SK-N-SH (cell line): ENCODE measurements around the gene TEX264. TPM values are rescaled to one million over a fixed set of nuclear protein-coding genes. Genes with fewer than 3 reads are reported as not detected.

Source experiments
- CTCF ChIA-PET: fragments of 300-600, 350-600 bp; formaldehyde crosslinking; extraction: SDS; loops from one replicate; lab custom pipeline; 2021; lab: Yijun Ruan, JAX
- POLR2A ChIA-PET: fragments of 350-600 bp; sonication (Branson Sonifier 250); formaldehyde crosslinking; extraction: SDS; loops from one replicate; lab custom pipeline; 2020; ENCODE audit warnings: antibody characterized with exemption, inconsistent platforms; lab: Yijun Ruan, JAX
- DNase-seq: peaks from one replicate; pipeline ENCODE4 v3.0.0; 2012
- H2AFZ ChIP-seq: fragments of 200-600 bp; sonication (generic); 2 replicates; pipeline ENCODE4 v1.8.1; 2016; ENCODE audit warnings: antibody characterized with exemption, mild to moderate bottlenecking, low read depth
- H3F3A ChIP-seq: fragments of 200-600 bp; sonication (generic); replicated peaks from 2 replicates; pipeline ENCODE3; 2016; ENCODE audit warnings: antibody characterized with exemption, mild to moderate bottlenecking; ENCODE audit not compliant: insufficient read depth
- H3K27ac ChIP-seq, 2 experiments: fragments of 200-500 bp in 1 of 2; fragments of 200-600 bp in 1 of 2; sonication (Bioruptor generic) in 1 of 2; sonication (generic), shearing (Covaris generic) in 1 of 2; 2 replicates each; pipeline versions ENCODE4 v1.5.1 to v1.6.1; 2014 to 2016; ENCODE audit warnings: low read depth in 2 of 2, inconsistent platforms in 1 of 2, low read length in 1 of 2, mild to moderate bottlenecking in 1 of 2, mixed read lengths in 1 of 2
- H3K27me3 ChIP-seq: fragments of 200-600 bp; sonication (generic), shearing (Covaris generic); 2 replicates; pipeline ENCODE4 v1.6.1; 2016; ENCODE audit warnings: mixed run types; ENCODE audit not compliant: insufficient read depth
- H3K36me3 ChIP-seq, 2 experiments: fragments of 200-500 bp in 1 of 2; fragments of 200-600 bp in 1 of 2; sonication (Bioruptor generic) in 1 of 2; sonication (generic) in 1 of 2; replicated peaks in 1 of 2; 2 replicates each; pipeline versions ENCODE3 to v1.5.1; 2014 to 2016; ENCODE audit warnings: low read length in 1 of 2, mild to moderate bottlenecking in 1 of 2; ENCODE audit not compliant: insufficient read depth in 2 of 2, control insufficient read depth in 1 of 2
- H3K4me1 ChIP-seq, 2 experiments: fragments of 200-500 bp in 1 of 2; fragments of 200-600 bp in 1 of 2; sonication (Bioruptor generic) in 1 of 2; sonication (generic), shearing (Covaris generic) in 1 of 2; 2 replicates each; pipeline versions ENCODE4 v1.5.1 to v1.6.1; 2014 to 2016; ENCODE audit warnings: low read depth in 1 of 2, low read length in 1 of 2, mixed run types in 1 of 2; ENCODE audit not compliant: insufficient read depth in 2 of 2, control insufficient read depth in 1 of 2
- H3K4me2 ChIP-seq: fragments of 200-600 bp; sonication (generic), shearing (Covaris generic); 2 replicates; pipeline ENCODE4 v1.6.1; 2017; ENCODE audit warnings: mixed run types
- H3K4me3 ChIP-seq, 2 experiments: fragments of 200-500 bp in 1 of 2; fragments of 200-600 bp in 1 of 2; sonication (Bioruptor generic) in 1 of 2; sonication (generic), shearing (Covaris generic) in 1 of 2; 2 replicates each; pipeline versions ENCODE4 v1.5.1 to v1.8.1; 2014 to 2016; ENCODE audit warnings: low read depth in 2 of 2, inconsistent platforms in 1 of 2, low read length in 1 of 2, mild to moderate bottlenecking in 1 of 2, mixed read lengths in 1 of 2, moderate library complexity in 1 of 2
- H3K79me2 ChIP-seq: fragments of 200-600 bp; sonication (generic); 2 replicates; pipeline ENCODE4 v1.8.1; 2017; ENCODE audit warnings: mild to moderate bottlenecking; ENCODE audit not compliant: insufficient read depth
- H3K9ac ChIP-seq: fragments of 200-600 bp; sonication (generic); 2 replicates; pipeline ENCODE4 v1.6.1; 2017; ENCODE audit warnings: mixed run types
- H3K9me2 ChIP-seq: fragments of 200-600 bp; sonication (generic); 2 replicates; pipeline ENCODE4 v1.6.1; 2017; ENCODE audit warnings: mixed run types
- H3K9me3 ChIP-seq: fragments of 200-600 bp; sonication (generic); 2 replicates; pipeline ENCODE4 v1.6.1; 2017; ENCODE audit warnings: mixed run types, mild to moderate bottlenecking, moderate library complexity
- H4K20me1 ChIP-seq: fragments of 200-600 bp; sonication (generic); 2 replicates; pipeline ENCODE4 v1.6.1; 2017; ENCODE audit warnings: mild to moderate bottlenecking, mixed run types; ENCODE audit not compliant: insufficient read depth
- CTCF ChIP-seq: fragments of 200-600 bp; sonication (generic); IDR thresholded peaks from 2 replicates; pipeline ENCODE4 v1.6.1; 2017; ENCODE audit warnings: antibody characterized with exemption, mild to moderate bottlenecking, moderate library complexity
- FOXM1 ChIP-seq: IDR thresholded peaks from 2 replicates; pipeline ENCODE4 v1.4.0; 2012; ENCODE audit warnings: low read depth, mild to moderate bottlenecking
- GATA2 ChIP-seq: sonication (generic); formaldehyde crosslinking; IDR thresholded peaks from 2 replicates; pipeline ENCODE4 v1.5.0; 2020; ENCODE audit warnings: mild to moderate bottlenecking, missing genetic modification reagents
- IRF3 ChIP-seq: fragments of 150-350 bp; IDR thresholded peaks from 2 replicates; pipeline ENCODE4 v1.6.1; 2016; ENCODE audit warnings: mild to moderate bottlenecking, low read depth, low read length
- JUND ChIP-seq: IDR thresholded peaks from 2 replicates; pipeline ENCODE4 v1.4.0; 2012
- MXI1 ChIP-seq: IDR thresholded peaks from 2 replicates; pipeline ENCODE4 v1.6.1; 2012; ENCODE audit warnings: mild to moderate bottlenecking, low read depth, low read length, improper control_type of control experiment
- NFIC ChIP-seq: IDR thresholded peaks from 2 replicates; pipeline ENCODE4 v1.4.0; 2012; ENCODE audit warnings: borderline replicate concordance
- NRF1 ChIP-seq: IDR thresholded peaks from 2 replicates; pipeline ENCODE4 v1.6.1; 2012; ENCODE audit warnings: low read depth, mild to moderate bottlenecking, low read length
- PBX3 ChIP-seq: IDR thresholded peaks from 2 replicates; pipeline ENCODE4; 2012
- POLR2AphosphoS5 ChIP-seq: IDR thresholded peaks from 2 replicates; pipeline ENCODE4 v1.6.1; 2012; ENCODE audit warnings: low read depth, low read length
- REST ChIP-seq: IDR thresholded peaks from 2 replicates; pipeline ENCODE4 v1.6.1; 2012; ENCODE audit warnings: mild to moderate bottlenecking, low read depth, low read length, moderate library complexity
- RFX5 ChIP-seq: IDR thresholded peaks from 2 replicates; pipeline ENCODE4 v1.6.1; 2012; ENCODE audit warnings: mild to moderate bottlenecking, improper control_type of control experiment, low read length
- SMC3 ChIP-seq: IDR thresholded peaks from 2 replicates; pipeline ENCODE4 v1.6.1; 2012; ENCODE audit warnings: low read depth, low read length, improper control_type of control experiment
- TAF1 ChIP-seq: IDR thresholded peaks from 2 replicates; pipeline ENCODE4 v1.6.1; 2012; ENCODE audit warnings: low read depth, mild to moderate bottlenecking, low read length, moderate library complexity, borderline replicate concordance
- WGBS: methylation state at CpG from one replicate; pipeline ENCODE4 v1.1.6; 2017; ENCODE audit warnings: low lambda C conversion rate; 5-methylcytosine and 5-hydroxymethylcytosine counted together
- polyA plus RNA-seq, 3 experiments: library from polyadenylated mRNA; depleted of rRNA; stranded (reverse); fragments of >200 nt; gene quantifications; 2 replicates each; pipeline ENCODE4 v1.2.3, GENCODE V29; 2012

The TEX264 gene
- polyA plus RNA-seq, 1 of the 3 experiments (the other 2 are of a cell fraction) = 82.1 TPM

- Histone ChIP-seq H3K9me2 (no peaks in the 10 kb centered on the region), H3K4me1 (peaks cover 0 to 28% of the 10 kb centered on the region in 2 experiments; a peak in 1 of 4 replicates), H3K9me3 (no peaks in the 10 kb centered on the region), H4K20me1 (peaks cover 48% of the 10 kb centered on the region), H3F3A (no peaks in the 10 kb centered on the region), H3K9ac (no peak overlapping the region), H3K27me3 (no peaks in the 10 kb centered on the region), H3K27ac (no peak overlapping the region), H3K36me3 (peaks cover 0 to 26% of the 10 kb centered on the region in 2 experiments), H2AFZ (no peak overlapping the region), H3K79me2 (no peaks in the 10 kb centered on the region), H3K4me2 (no peak overlapping the region), H3K4me3 (no peak overlapping the region)
- TF ChIP-seq REST = no peak
- TF ChIP-seq JUND = no peak
- no peak for TF ChIP-seq FOXM1
- TF ChIP-seq TAF1 = no peak
- no peak for TF ChIP-seq NRF1
- TF ChIP-seq SMC3 = no peak
- no peak for TF ChIP-seq RFX5
- no peak for TF ChIP-seq GATA2
- no peak for TF ChIP-seq CTCF
- POLR2A ChIA-PET = no interaction called here
- DNase-seq = no peak
- WGBS = 91% methylated on average over 8 of the region's 12 CpGs
- CTCF ChIA-PET = interaction anchor here (0.9 to 9.6 kb wide), 6 partner anchors 12 to 202 kb away, joined by 3 to 89 read pairs (median 5); no protein-coding TSS in a partner anchor
Measured at GRCh38 chr3:51703761-51704510, 32.9 kb downstream of the TEX264 start.

- H3K4me1 ChIP-seq = peaks cover 0 to 28% of the 10 kb centered on the region in 2 experiments; a peak in 1 of 4 replicates
- no peaks in the 10 kb centered on the region for H3K9me3 ChIP-seq
- peaks cover 0 to 20% of the 10 kb centered on the region in 2 experiments for H3K36me3 ChIP-seq
- H3K27me3 ChIP-seq = no peaks in the 10 kb centered on the region
- H3F3A ChIP-seq = no peaks in the 10 kb centered on the region
- POLR2A ChIA-PET = no interaction called here
- no peaks in the 10 kb centered on the region for H3K9me2 ChIP-seq
- peaks cover 48% of the 10 kb centered on the region for H4K20me1 ChIP-seq
- DNase-seq = no peak
- H3K9ac ChIP-seq = no peak overlapping the region
- H3K4me3 ChIP-seq = no peak overlapping the region
- H3K27ac ChIP-seq = no peak overlapping the region
- WGBS = no CpG with 5 or more reads among the region's 4 CpGs
- H2AFZ ChIP-seq = no peak overlapping the region
- CTCF ChIA-PET = interaction anchor here (1.1 to 9.6 kb wide), 5 partner anchors 15 to 202 kb away, joined by 5 to 89 read pairs (median 13); no protein-coding TSS in a partner anchor
- H3K4me2 ChIP-seq = no peak overlapping the region
- H3K79me2 ChIP-seq = no peaks in the 10 kb centered on the region
- TF ChIP-seq JUND (no peak), POLR2AphosphoS5 (no peak), NFIC (no peak), MXI1 (no peak), PBX3 (no peak), IRF3 (no peak), NRF1 (no peak), REST (no peak)
Measured at GRCh38 chr3:51704511-51704950, 33.5 kb downstream of the TEX264 start.
